K562 (cell line): ENCODE measurements around the gene FAM234B. TPM values are rescaled to one million over a fixed set of nuclear protein-coding genes. Genes with fewer than 3 reads are reported as not detected.

Experiments used
- ATAC-seq: fragments of 200-7000 bp; cut with Tn5 transposase; 3 replicates; pipeline ENCODE4 v1.9.1; 2020; ENCODE audit warnings: moderate library complexity
- BruUV-seq: library from RNA; stranded (reverse); fragments of 400-500 nt; replicated peaks from 2 replicates; lab custom pipeline; 2021; lab: Mats Ljungman, UMichigan
- CTCF ChIA-PET: fragments of 300-600 bp; formaldehyde crosslinking; extraction: SDS; loops from one replicate; lab custom pipeline; 2021; ENCODE audit warnings: low intra/inter-chr PET ratio; lab: Yijun Ruan, JAX
- POLR2A ChIA-PET: fragments of 300-600, 350-650 bp; sonication (Branson Sonifier 250); formaldehyde crosslinking; extraction: SDS; loops from one replicate; lab custom pipeline; 2021; ENCODE audit warnings: antibody characterized with exemption, inconsistent platforms; lab: Yijun Ruan, JAX
- DNase-seq, 4 experiments: peaks; one replicate each; pipeline versions ENCODE4 v3.0.0 to v3.0.0-alpha.2; 2011 to 2018; ENCODE audit warnings: low spot score in 3 of 4, mixed read lengths in 3 of 4; ENCODE audit errors: extremely low read depth in 1 of 4
- FAIRE-seq: peaks from 2 replicates; lab custom pipeline; 2011; peaks lifted over from hg19 to GRCh38; lab: Jason Lieb, UNC
- H2AFZ ChIP-seq: 2 replicates; pipeline ENCODE4 v1.6.0; 2011; ENCODE audit warnings: low read depth, low read length, control low read depth, inconsistent platforms
- H3K27ac ChIP-seq: fragments of 200-600 bp; 3 replicates; pipeline ENCODE4 v1.8.0; 2011; ENCODE audit warnings: low read depth, mild to moderate bottlenecking, control low read depth, inconsistent platforms, low read length, moderate library complexity, mixed read lengths; ENCODE audit errors: extremely low read depth
- H3K27me3 ChIP-seq, 2 experiments: fragments of 300-600 bp in 1 of 2; 2 replicates in 1 of 2; 3 replicates in 1 of 2; pipeline versions ENCODE4 v1.6.0 to v1.8.0; 2011; ENCODE audit warnings: inconsistent platforms in 2 of 2, low read length in 2 of 2, mild to moderate bottlenecking in 1 of 2, mixed read lengths in 1 of 2, moderate library complexity in 1 of 2; ENCODE audit not compliant: control insufficient read depth in 2 of 2, insufficient read depth in 2 of 2
- H3K36me3 ChIP-seq: fragments of 300-600 bp; 3 replicates; pipeline ENCODE4 v1.8.0; 2011; ENCODE audit warnings: mild to moderate bottlenecking, low read length, inconsistent platforms; ENCODE audit not compliant: control insufficient read depth, insufficient read depth
- H3K4me1 ChIP-seq, 2 experiments: fragments of 200-600 bp in 1 of 2; replicated peaks in 1 of 2; 2 replicates in 1 of 2; 3 replicates in 1 of 2; pipeline versions ENCODE4 v1.5.1 to v1.8.0; 2011; ENCODE audit warnings: inconsistent platforms in 2 of 2, low read length in 2 of 2, mild to moderate bottlenecking in 1 of 2, mixed read lengths in 1 of 2, moderate library complexity in 1 of 2; ENCODE audit not compliant: control insufficient read depth in 2 of 2, insufficient read depth in 2 of 2
- H3K4me2 ChIP-seq: 2 replicates; pipeline ENCODE4 v1.6.1; 2011; ENCODE audit warnings: low read length, control low read depth, inconsistent platforms, mixed read lengths; ENCODE audit not compliant: insufficient read depth
- H3K4me3 ChIP-seq: fragments of 200-600 bp; sonication (generic), shearing (Covaris generic); 2 replicates; pipeline ENCODE4 v1.5.1; 2016; ENCODE audit warnings: control low read depth, inconsistent platforms
- H3K79me2 ChIP-seq: fragments of 200-600 bp; 3 replicates; pipeline ENCODE4 v1.8.0; 2011; ENCODE audit warnings: low read length, inconsistent platforms; ENCODE audit not compliant: control insufficient read depth, insufficient read depth
- H3K9ac ChIP-seq, 2 experiments: 2 replicates each; pipeline versions ENCODE4 v1.6.0 to v1.6.1; 2011; ENCODE audit warnings: low read depth in 2 of 2, low read length in 2 of 2, control low read depth in 1 of 2, inconsistent platforms in 1 of 2, mild to moderate bottlenecking in 1 of 2, mixed read lengths in 1 of 2; ENCODE audit not compliant: insufficient read depth in 1 of 2
- H3K9me1 ChIP-seq: one replicate; pipeline ENCODE4 v1.6.0; 2011; ENCODE audit warnings: inconsistent platforms, mild to moderate bottlenecking, low read length, moderate library complexity; ENCODE audit not compliant: control insufficient read depth, insufficient read depth
- H3K9me3 ChIP-seq: replicated peaks from 2 replicates; pipeline ENCODE4 v1.5.1; 2011; ENCODE audit warnings: low read depth, low read length, inconsistent platforms; ENCODE audit not compliant: control insufficient read depth, insufficient read depth
- H4K20me1 ChIP-seq: replicated peaks from 2 replicates; pipeline ENCODE4 v1.6.1; 2011; ENCODE audit warnings: low read length, inconsistent platforms, mixed read lengths; ENCODE audit not compliant: control insufficient read depth, insufficient read depth
- ARID1B ChIP-seq: fragments of 450-650 bp; IDR thresholded peaks from 2 replicates; pipeline ENCODE4 v1.6.1; 2016; ENCODE audit warnings: antibody characterized with exemption, mild to moderate bottlenecking, inconsistent platforms
- DNMT1 ChIP-seq: fragments of 450-650 bp; IDR thresholded peaks from 2 replicates; pipeline ENCODE4 v1.6.1; 2016; ENCODE audit warnings: antibody characterized with exemption, mild to moderate bottlenecking
- HMBOX1 ChIP-seq: sonication (generic); IDR thresholded peaks from 2 replicates; pipeline ENCODE4 v1.6.1; 2016
- HMG20B ChIP-seq: fragments of 250-450 bp; sonication (Bioruptor Pico); IDR thresholded peaks from 2 replicates; pipeline ENCODE4 v1.5.0; 2021; ENCODE audit warnings: mild to moderate bottlenecking
- KAT2B ChIP-seq: IDR thresholded peaks from one replicate; pipeline ENCODE4 v1.6.1; 2012; ENCODE audit warnings: low read depth, mild to moderate bottlenecking, control low read depth, inconsistent platforms, low read length, moderate library complexity
- MBD1 ChIP-seq: fragments of 250-450 bp; sonication (Bioruptor Pico); IDR thresholded peaks from 2 replicates; pipeline ENCODE4 v1.8.0; 2022; ENCODE audit warnings: inconsistent platforms
- MXI1 ChIP-seq: IDR thresholded peaks from 2 replicates; pipeline ENCODE4 v1.6.1; 2011; ENCODE audit warnings: low read depth, mild to moderate bottlenecking, improper control_type of control experiment, low read length
- NR3C1 ChIP-seq: sonication (generic); formaldehyde crosslinking; IDR thresholded peaks from 2 replicates; pipeline ENCODE4 v1.8.1; 2022; ENCODE audit warnings: missing genetic modification reagents
- POLR2B ChIP-seq: fragments of 450-650 bp; IDR thresholded peaks from 2 replicates; pipeline ENCODE4 v1.6.1; 2018; ENCODE audit warnings: low read depth; ENCODE audit not compliant: partially characterized antibody
- RBM22 ChIP-seq: fragments of 200-400 bp; formaldehyde crosslinking; IDR thresholded peaks from 2 replicates; pipeline ENCODE4 v1.6.1; 2018; ENCODE audit warnings: low read length, low read depth; ENCODE audit not compliant: poor library complexity, severe bottlenecking
- SMARCA5 ChIP-seq: fragments of 450-650 bp; IDR thresholded peaks from 2 replicates; pipeline ENCODE4 v1.6.1; 2016
- SNIP1 ChIP-seq: fragments of 450-650 bp; IDR thresholded peaks from 2 replicates; pipeline ENCODE4 v1.7.1; 2017; ENCODE audit warnings: low read depth, mild to moderate bottlenecking
- TCF15 ChIP-seq: fragments of 250-450 bp; sonication (Bioruptor Pico); IDR thresholded peaks from 2 replicates; pipeline ENCODE4 v1.8.0; 2022; ENCODE audit warnings: moderate library complexity, mild to moderate bottlenecking, inconsistent platforms
- U2AF1 ChIP-seq: fragments of 200-400 bp; formaldehyde crosslinking; optimal IDR thresholded peaks from 2 replicates; pipeline ENCODE3; 2017; ENCODE audit warnings: mild to moderate bottlenecking, low read depth, low read length, moderate library complexity
- ZNF668 ChIP-seq: fragments of 250-450 bp; sonication (Bioruptor Pico); IDR thresholded peaks from 2 replicates; pipeline ENCODE4 v1.8.0; 2022; ENCODE audit warnings: mild to moderate bottlenecking, inconsistent platforms
- WGBS: fragments of 100-300 bp; shearing (Covaris generic); methylation state at CpG from one replicate; pipeline ENCODE4 v1.1.6; 2016; ENCODE audit warnings: low coverage, mixed read lengths; ENCODE audit not compliant: insufficient coverage; ENCODE audit errors: missing lambda C conversion rate; 5-methylcytosine and 5-hydroxymethylcytosine counted together
- in situ Hi-C: fragments of 300-500 bp; cut with MboI; formaldehyde crosslinking; loops from 4 replicates; pipeline ENCODE4 v1.15.0; 2018; ENCODE audit warnings: inconsistent platforms, mixed read lengths
- intact Hi-C: fragments of 100-400 bp; cut with micrococcal nuclease; formaldehyde crosslinking; loops from 2 replicates; pipeline ENCODE4 v1.14.2; 2022
- polyA plus RNA-seq, 8 experiments: library from polyadenylated mRNA; depleted of rRNA in 4 of 8; stranded (reverse) in 5 of 8; unstranded in 3 of 8; fragments of >200 nt; fragmentation: Nextera tagmentation in 2 of 8; fragmentation: Illumina TruSeq in 1 of 8; extraction: Ambion mirVana in 2 of 8; extraction: Trizol in 1 of 8; gene quantifications; 2 replicates each; pipeline versions ENCODE4 v1.2.1 to v1.2.3, GENCODE V29; 2011 to 2014; ENCODE audit warnings: inconsistent platforms in 1 of 8, missing spikeins in 1 of 8
- total RNA-seq, 7 experiments: library from RNA; depleted of rRNA in 6 of 7; stranded (reverse); fragments of >200 nt in 6 of 7; fragmentation: Illumina TruSeq in 2 of 7; extraction: Trizol in 2 of 7; gene quantifications; 2 replicates each; pipeline versions ENCODE4 v1.2.1 to v1.2.3, GENCODE V29; 2011 to 2021; ENCODE audit warnings: low replicate concordance in 1 of 7

The FAM234B gene
- total and polyA plus RNA-seq, 9 of the 15 experiments (the other 6 are each of a cell fraction or from before 2014, with no cell fraction given), result 1.00 to 4.3 (median 2.0) TPM

- ChIA-PET CTCF (no interaction called here), POLR2A (interaction anchor here (0.8 kb wide), 1 partner anchor 21 kb away, joined by 3 read pairs; no protein-coding TSS in a partner anchor)
- Histone ChIP-seq H3K4me2 (no peak overlapping the region), H3K27me3 (no peaks in the 10 kb centered on the region), H4K20me1 (no peaks in the 10 kb centered on the region), H3K4me1 (peaks cover 0 to 2% of the 10 kb centered on the region in 2 experiments; a peak in 3 of 5 replicates), H3K79me2 (no peaks in the 10 kb centered on the region), H3K9ac (no peak overlapping the region), H2AFZ (no peak overlapping the region), H3K36me3 (no peaks in the 10 kb centered on the region), H3K9me3 (peaks cover 2% of the 10 kb centered on the region), H3K9me1 (no peaks in the 10 kb centered on the region), H3K27ac (no peak overlapping the region), H3K4me3 (no peak overlapping the region)
- in situ Hi-C loops, result no loop called here
- intact Hi-C loops, result no loop called here
- TF ChIP-seq ARID1B (no peak), NR3C1 (no peak), DNMT1 (no peak), SMARCA5 (no peak), KAT2B (no peak), MXI1 (no peak), SNIP1 (no peak), TCF15 (CRISPR knock-in tag) (no peak), POLR2B (no peak), HMG20B (CRISPR knock-in tag) (no peak), ZNF668 (CRISPR knock-in tag) (no peak), HMBOX1 (no peak), U2AF1 (no peak), MBD1 (CRISPR knock-in tag) (no peak), RBM22 (no peak)
- DNase-seq (no peak), FAIRE-seq (no peak), ATAC-seq (no peak)
- 47% methylated on average over 7 of the region's 7 CpGs for WGBS
- BruUV-seq, result no TSS peak
Measured at GRCh38 chr12:13066459-13066858, 22.3 kb downstream of the FAM234B start.
